Measurements from ENCODE around the gene GNAZ. TPM values are rescaled to one million over a fixed set of nuclear protein-coding genes. Genes with fewer than 3 reads are reported as not detected.

The GNAZ gene
- total RNA-seq, 1 experiment from 2014 or later: 11.1 TPM

- H3K4me1 ChIP-seq (ENCODE audit: control insufficient read depth in 1 of 2, insufficient read depth in 2 of 2, low read length in 2 of 2): peaks cover 0 to 6% of the 10 kb centered on the region in 2 experiments; a peak in 1 of 4 replicates
- H3K9me2 ChIP-seq (ENCODE audit: insufficient read depth): no peaks in the 10 kb centered on the region
- no peaks in the 10 kb centered on the region for H3K79me2 ChIP-seq (ENCODE audit: insufficient read depth, low read length)
- H3K9ac ChIP-seq (ENCODE audit: low read length): no peak overlapping the region
- H3K4me3 ChIP-seq (replicated peaks in 1 of 2; ENCODE audit: low read depth in 1 of 2, low read length in 2 of 2): no peak overlapping the region
- H4K20me1 ChIP-seq (ENCODE audit: insufficient read depth): no peaks in the 10 kb centered on the region
- no peaks in the 10 kb centered on the region for H3K27me3 ChIP-seq (ENCODE audit: insufficient read depth, low read length)
- H3K36me3 ChIP-seq (ENCODE audit: control insufficient read depth in 1 of 2, insufficient read depth in 2 of 2, low read length in 2 of 2): no peaks in the 10 kb centered on the region
- POLR2A ChIA-PET: no interaction called here
- ATAC-seq (no peak), DNase-seq (ENCODE audit: low read depth, low spot score) (no peak)
- TF ChIP-seq POLR2AphosphoS5 (IDR thresholded peaks at IDR 0.05; ENCODE audit: low read depth, low read length) (no peak), SRF (IDR thresholded peaks at IDR 0.05; ENCODE audit: low read depth) (no peak), MAX (IDR thresholded peaks at IDR 0.05) (no peak), FOSL1 (IDR thresholded peaks at IDR 0.05; ENCODE audit: low read depth) (no peak), REST (IDR thresholded peaks at IDR 0.05; ENCODE audit: low read depth) (no peak), SP1 (IDR thresholded peaks at IDR 0.05; ENCODE audit: low read depth) (no peak), ZFX (IDR thresholded peaks at IDR 0.05) (no peak), TCF7L2 (IDR thresholded peaks at IDR 0.05; ENCODE audit: borderline replicate concordance, extremely low read depth, insufficient read depth, insufficient read length) (no peak), CBX3 (IDR thresholded peaks at IDR 0.05; ENCODE audit: low read depth) (no peak), SIN3A (IDR thresholded peaks at IDR 0.05; ENCODE audit: low read depth) (no peak), JUND (IDR thresholded peaks at IDR 0.05) (no peak), ATF3 (IDR thresholded peaks at IDR 0.05) (no peak), EZH2phosphoT487 (IDR thresholded peaks at IDR 0.05; ENCODE audit: borderline replicate concordance) (no peak), YY1 (IDR thresholded peaks at IDR 0.05; ENCODE audit: extremely low read depth, insufficient replicate concordance, low read depth, low read length) (no peak), POLR2A (IDR thresholded peaks at IDR 0.05; ENCODE audit: borderline replicate concordance, extremely low read depth, insufficient read depth, insufficient read length) (no peak), RAD21 (IDR thresholded peaks at IDR 0.05; ENCODE audit: low read depth) (no peak), EGR1 (IDR thresholded peaks at IDR 0.05; ENCODE audit: low read depth) (no peak), EZH2 (IDR thresholded peaks at IDR 0.05) (no peak), CTCF (IDR thresholded peaks at IDR 0.05 in 2 of 3, conservative IDR thresholded peaks at IDR 0.05 in 1 of 3; ENCODE audit: borderline replicate concordance in 1 of 3, insufficient read depth in 1 of 3, low read depth in 2 of 3, low read length in 2 of 3) (no peak), ELF1 (IDR thresholded peaks at IDR 0.05; ENCODE audit: borderline replicate concordance, low read depth) (no peak)
- intact Hi-C loops (cut with micrococcal nuclease): no loop called here
- no peaks in the 10 kb centered on the region for H3K9me3 ChIP-seq (ENCODE audit: control insufficient read depth in 1 of 2, insufficient read depth in 1 of 2, low read depth in 1 of 2, low read length in 2 of 2)
- no peak overlapping the region for H2AFZ ChIP-seq (ENCODE audit: low read depth, low read length, poor library complexity, severe bottlenecking)
- no peak overlapping the region for H3K27ac ChIP-seq (ENCODE audit: low read depth, low read length)
- RAD21 ChIA-PET (ENCODE audit: low non-redundant PET in 1 of 2, low total read pairs in 2 of 2, uncharacterized antibody in 2 of 2, unreplicated experiment in 2 of 2): no interaction called here
- CTCF ChIA-PET: interaction anchor here (0.6 kb wide), 1 partner anchor 98 kb away, joined by 4 read pairs; no protein-coding TSS in a partner anchor
- BruUV-seq (replicated peaks): no TSS peak
- no peak overlapping the region for H3K4me2 ChIP-seq (ENCODE audit: low read length)
Measured at GRCh38 chr22:23113067-23113846, 42.9 kb downstream of the GNAZ start.

All from HCT116 (cell line).